Skin epidermis (tissue), 12 donors: ENCODE measurements around the gene ZNF195.
"Not testable (repeated sequence)": the region's sequence is repeated elsewhere in the genome, so short reads cannot be mapped to it uniquely, and the experiment has no call there.

Experiments used
- H3K27ac ChIP-seq, 21 experiments: fragments of 200-600 bp; sonication (generic) in 11 of 21; one replicate each; pipeline ENCODE4 v1.5.0; 2020; ENCODE audit warnings: mild to moderate bottlenecking in 3 of 21, inconsistent platforms in 2 of 21, moderate library complexity in 2 of 21
- H3K4me3 ChIP-seq, 7 experiments: fragments of 200-600 bp; sonication (generic) in 2 of 7; one replicate each; pipeline ENCODE4 v1.5.0; 2020; ENCODE audit warnings: inconsistent platforms in 2 of 7, mild to moderate bottlenecking in 2 of 7, moderate library complexity in 1 of 7

ZNF195 gene

DNA sequence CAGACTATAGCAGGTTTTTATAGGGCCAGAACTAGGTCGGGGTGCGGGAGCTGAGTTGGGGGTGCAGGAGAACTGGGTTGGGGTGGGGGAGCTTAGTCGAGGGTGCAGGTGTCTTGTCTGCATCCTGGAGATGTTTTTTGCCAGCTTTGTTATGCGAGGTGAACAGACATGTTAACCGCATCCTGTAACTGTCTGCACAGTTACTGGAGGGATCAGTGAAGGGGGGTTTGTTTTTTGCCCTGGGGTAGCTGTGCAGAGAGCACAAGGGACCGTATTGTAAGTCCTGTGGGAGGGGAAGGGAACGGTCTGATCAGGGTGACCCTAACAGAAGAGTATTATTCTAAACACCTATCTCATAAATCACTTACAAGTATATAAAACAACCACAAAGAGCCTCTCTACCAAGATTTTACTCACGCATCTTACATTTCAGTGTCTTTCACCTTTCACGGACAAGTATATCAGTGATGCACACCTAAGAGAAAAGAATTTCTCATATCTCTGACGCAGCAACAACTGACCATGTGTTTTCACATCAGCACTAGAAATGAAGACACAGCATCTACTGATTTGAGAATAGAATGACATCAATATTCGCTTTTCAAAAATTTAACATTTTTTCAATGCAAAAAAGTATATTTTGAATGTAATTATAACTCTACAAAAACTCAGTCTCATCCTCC is 20.8 kb downstream of the ZNF195 start:
- Histone ChIP-seq H3K4me3 (no peak overlapping the region), H3K27ac (no peak overlapping the region)

DNA sequence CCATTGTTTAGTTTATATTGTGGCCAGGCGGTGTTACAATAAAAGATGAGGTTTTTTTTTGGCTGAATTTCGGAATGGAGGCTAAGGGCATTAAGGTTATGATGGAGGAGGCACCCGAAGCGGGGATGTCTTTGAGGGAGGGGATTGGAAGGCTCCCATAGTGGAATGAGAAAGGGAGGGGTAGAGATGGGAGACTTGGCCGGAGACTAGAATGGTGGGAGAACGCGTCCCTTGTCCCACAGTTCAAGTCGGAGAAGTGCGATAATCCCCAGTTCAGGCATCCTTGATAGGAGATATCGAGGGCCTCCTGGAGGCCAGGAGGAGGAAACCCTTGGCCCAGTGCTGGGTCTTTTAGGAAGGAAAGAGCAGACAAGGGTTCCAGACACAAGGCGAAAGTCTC is 21.6 kb downstream of the ZNF195 start:
- H3K27ac ChIP-seq = no peak overlapping the region
- no peak overlapping the region for H3K4me3 ChIP-seq

DNA sequence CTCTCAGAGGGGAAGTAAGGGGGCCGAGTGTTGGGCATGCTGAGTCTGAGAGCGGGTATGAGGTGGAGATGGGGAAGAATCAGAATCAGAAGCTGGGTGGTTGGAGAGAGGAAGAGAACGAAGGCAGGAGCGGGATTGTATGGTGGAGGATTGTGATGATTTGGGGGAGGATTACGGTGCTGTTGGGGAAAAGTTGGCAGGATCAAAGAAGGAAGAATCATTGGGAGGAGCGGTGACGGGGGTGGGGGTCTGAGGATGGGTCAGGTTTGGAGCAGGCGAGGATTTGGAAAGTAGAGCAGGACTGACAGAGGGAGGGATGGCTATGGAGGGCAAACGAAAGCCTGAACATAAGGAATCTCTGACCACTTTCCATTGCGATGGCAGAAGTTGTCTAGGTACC is 22.1 kb downstream of the ZNF195 start:
- H3K27ac ChIP-seq = no peak overlapping the region
- H3K4me3 ChIP-seq = no peak overlapping the region

DNA sequence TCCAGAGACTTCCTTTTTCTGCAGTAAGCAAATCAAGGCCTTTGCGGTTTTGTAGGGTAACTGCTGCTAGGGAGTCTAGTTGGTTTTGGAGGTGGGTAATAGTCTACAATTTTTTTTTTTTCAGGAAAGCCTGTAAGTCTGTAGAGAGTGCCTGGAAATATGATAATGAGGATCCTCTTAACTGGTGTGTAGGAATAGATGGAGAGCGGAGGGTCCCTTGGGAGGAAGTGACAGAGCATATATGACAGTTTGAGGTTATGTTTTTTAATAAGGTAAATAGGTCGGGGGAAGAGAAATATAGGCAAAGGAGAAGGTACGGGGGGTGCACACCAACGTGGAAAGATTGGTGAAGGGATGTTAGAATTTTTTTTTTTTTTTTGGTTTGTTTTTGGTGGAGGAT is 25.9 kb downstream of the ZNF195 start:
- Histone ChIP-seq H3K4me3 (no peak overlapping the region), H3K27ac (no peak overlapping the region)

DNA sequence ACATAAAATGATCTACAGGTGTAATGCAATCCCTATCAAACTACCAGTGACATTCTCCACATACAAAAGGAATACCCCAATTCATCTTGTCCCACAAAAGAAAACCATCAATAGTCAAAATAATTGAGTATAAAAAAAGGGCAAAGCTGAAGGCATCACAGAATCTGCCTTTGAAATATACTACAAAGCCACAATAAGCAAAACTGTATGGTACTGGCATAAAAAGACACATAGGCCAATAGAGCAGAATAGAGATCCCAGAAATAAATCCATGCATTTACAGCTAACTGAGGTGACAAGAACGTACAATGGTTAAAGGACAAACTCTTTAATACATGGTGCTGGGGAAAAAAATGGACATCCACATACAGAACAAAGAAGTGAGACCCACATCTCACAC is 31.8 kb downstream of the ZNF195 start:
- Histone ChIP-seq H3K27ac (no peak overlapping the region), H3K4me3 (no peak overlapping the region)

- Histone ChIP-seq H3K27ac (no peak overlapping the region), H3K4me3 (no peak overlapping the region)
These were observed 32.4 kb downstream of the ZNF195 start for GRCh38 chr11:3346587-3346986.

- Histone ChIP-seq H3K27ac (no peak overlapping the region), H3K4me3 (no peak overlapping the region)
These were observed 33.2 kb downstream of the ZNF195 start for GRCh38 chr11:3345736-3346135.

DNA sequence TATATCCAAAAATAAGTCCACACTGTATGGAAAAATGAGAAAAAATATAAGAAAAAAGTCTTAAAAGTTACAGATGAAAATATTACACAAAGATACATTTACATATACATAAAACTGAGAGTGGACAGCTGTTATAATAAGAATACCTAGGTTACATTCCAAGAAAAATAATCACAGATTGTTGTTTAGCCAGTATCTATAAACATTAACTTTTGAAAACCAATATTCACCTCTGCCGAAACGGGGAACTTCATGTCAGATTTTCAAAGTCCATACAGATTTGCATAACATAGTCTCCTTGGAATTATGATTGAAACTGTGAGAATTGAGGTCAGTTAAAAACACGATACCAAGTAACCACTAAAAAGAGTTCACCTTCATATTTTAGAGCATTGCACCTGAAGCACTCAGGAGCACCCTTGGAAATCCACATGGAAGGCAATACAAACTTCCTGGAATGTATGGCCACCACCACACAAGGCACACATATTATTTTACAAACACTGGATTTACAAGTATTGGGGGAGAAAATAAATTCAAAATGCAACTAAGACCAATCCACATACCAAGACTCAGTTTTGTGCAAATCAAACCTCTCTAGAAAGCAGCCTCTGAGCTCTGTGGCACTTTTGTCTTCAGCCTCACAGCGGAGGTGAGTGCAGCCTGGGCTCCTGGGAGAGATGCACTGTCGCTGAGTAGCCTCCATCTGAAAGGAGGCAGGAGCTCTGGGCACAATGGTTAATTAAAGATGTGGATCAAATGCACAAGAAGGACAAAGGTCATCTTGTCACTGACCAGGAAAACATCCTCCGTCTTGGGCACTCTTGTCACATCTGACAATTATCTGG is 34.4 kb downstream of the ZNF195 start:
- Histone ChIP-seq H3K4me3 (no peak overlapping the region), H3K27ac (no peak overlapping the region)

DNA sequence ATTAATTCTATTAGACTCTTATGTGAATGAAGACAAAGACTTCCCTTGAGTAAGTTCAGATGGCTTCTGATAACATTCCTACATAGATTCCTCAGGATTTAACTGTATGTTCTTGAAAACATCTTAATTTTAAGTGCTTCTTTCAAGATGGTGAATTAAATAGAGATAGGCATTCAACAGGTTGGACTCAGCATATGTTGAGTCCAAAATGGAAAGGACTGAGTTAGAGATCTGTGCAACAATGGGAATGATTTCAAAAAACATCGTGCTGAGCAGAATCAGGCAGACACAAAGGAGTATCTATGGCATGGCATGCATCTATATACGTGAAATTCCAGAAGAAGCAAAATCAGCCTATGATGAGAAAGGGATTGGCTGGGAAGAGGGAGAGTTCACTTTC is 36.2 kb downstream of the ZNF195 start:
- H3K27ac ChIP-seq = no peak overlapping the region
- no peak overlapping the region for H3K4me3 ChIP-seq

DNA sequence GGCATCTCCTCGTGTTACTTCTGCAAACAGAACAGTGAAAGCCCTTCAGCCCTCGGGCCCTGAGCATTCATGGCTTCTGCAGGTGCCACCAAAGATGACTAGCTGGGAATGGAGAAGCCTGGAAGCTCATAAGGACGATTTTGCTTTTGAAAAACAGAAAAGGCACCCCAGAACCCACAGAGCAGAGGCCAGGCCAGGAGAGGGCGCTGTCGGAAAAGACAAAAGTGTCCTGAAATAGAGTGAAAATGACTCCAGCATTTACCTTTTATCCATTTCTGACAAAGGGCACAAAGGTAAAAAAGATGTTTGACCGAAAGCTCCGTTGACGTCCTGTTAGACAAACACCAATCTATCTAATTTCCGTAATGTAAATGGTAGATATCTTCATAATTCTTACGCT is 37.6 kb downstream of the ZNF195 start:
- H3K27ac ChIP-seq = no peak overlapping the region

GRCh38 chr11:3340025-3340424 is 38.9 kb downstream of the ZNF195 start:
- no peak overlapping the region for H3K4me3 ChIP-seq
- H3K27ac ChIP-seq = no peak overlapping the region

More for the DNA sequence above, 37.6 kb downstream of the ZNF195 start:
- H3K4me3 ChIP-seq = no peak overlapping the region

- no peak overlapping the region for H3K27ac ChIP-seq
These were observed 39.7 kb downstream of the ZNF195 start for GRCh38 chr11:3339340-3339624.

DNA sequence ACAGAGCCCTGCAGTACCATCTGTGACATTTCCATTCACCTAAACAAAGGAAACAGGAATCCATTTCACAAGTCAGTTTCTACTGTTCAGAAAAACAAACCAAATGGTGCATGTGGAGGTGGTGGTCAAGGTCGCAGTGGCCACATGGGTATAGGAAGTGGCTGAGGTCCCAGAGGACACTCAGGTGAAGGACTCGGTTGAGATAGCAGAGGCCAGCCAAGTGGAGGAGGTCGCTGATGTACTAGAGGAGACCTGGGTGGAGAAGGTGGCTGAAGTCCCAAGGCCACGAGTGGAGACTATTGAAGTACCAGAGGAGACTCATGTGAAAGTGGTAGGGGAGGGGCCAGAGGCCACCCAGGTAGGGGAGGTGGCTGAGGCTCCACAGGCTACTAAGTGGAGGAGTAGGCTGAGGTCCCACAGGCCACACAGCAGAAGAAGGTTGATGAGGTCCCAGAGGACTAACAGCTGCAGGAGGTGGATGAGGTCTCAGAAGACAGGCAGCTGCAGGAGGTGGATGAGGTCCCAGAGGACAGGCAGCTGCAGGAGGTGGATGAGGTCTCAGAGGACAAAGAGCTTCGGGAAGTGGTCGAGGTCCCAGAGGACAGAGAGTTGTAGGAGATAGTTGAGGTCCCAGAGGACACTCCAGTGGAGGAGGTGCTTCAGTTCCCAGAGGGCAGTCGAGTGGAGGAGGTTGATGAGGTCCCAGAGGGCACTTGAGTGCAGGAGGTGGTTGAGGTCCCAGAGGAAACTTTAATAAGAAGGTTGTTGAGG is 40.2 kb downstream of the ZNF195 start:
- H3K4me3 ChIP-seq = no peak overlapping the region

More at GRCh38 chr11:3339340-3339624, 39.7 kb downstream of the ZNF195 start:
- H3K4me3 ChIP-seq = no peak overlapping the region

GRCh38 chr11:3336420-3336819 is 42.5 kb downstream of the ZNF195 start:
- not testable (repeated sequence) for H3K27ac ChIP-seq, H3K4me3 ChIP-seq

More for the DNA sequence above, 40.2 kb downstream of the ZNF195 start:
- no peak overlapping the region for H3K27ac ChIP-seq

GRCh38 chr11:3333157-3333556 is 45.8 kb downstream of the ZNF195 start:
- not testable (repeated sequence) for H3K4me3 ChIP-seq

DNA sequence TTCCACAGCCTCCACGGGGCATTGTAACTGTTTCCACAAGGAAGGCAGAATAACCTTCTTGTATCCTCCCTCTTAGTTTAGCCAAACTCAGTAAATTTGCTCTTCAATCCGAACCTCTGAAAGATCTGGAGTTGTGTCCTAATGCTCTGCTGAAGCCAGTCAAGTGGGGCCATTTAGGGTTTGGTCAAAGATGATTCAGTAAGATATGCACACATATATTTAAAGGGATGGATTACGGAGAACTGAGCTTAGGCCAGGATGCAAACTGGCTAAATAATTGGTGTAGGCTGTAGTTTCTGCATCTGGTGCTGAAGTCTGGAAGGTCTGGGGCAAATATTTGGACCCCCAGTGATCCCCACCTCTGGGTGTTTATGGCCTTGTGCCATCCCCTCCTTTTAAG is 47.9 kb downstream of the ZNF195 start:
- H3K4me3 ChIP-seq, H3K27ac ChIP-seq: not testable (repeated sequence)

More at GRCh38 chr11:3333157-3333556, 45.8 kb downstream of the ZNF195 start:
- not testable (repeated sequence) for H3K27ac ChIP-seq

- not testable (repeated sequence) for H3K4me3 ChIP-seq
These were observed 48.9 kb downstream of the ZNF195 start for GRCh38 chr11:3330064-3330463.

GRCh38 chr11:3328503-3328902 is 50.4 kb downstream of the ZNF195 start:
- not testable (repeated sequence) for H3K4me3 ChIP-seq, H3K27ac ChIP-seq

More at GRCh38 chr11:3330064-3330463, 48.9 kb downstream of the ZNF195 start:
- not testable (repeated sequence) for H3K27ac ChIP-seq

DNA sequence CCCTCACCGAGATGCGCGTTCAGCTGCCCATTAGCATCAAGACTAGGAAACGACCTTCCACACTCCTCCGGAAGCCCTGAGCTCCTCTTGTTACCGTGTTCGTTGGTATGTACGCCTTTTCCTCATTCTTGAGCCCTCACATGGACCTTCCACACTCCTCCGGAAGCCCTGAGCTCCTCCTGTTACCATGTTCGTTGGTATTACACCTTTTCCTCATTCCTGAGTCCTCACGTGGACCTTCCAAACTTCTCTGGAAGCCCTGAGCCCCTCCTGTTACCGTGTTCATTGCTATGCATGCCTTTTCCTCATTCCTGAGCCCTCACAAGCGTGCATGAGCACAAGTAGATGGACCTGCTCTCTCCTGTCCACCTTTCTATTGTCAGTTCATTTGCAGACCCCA is 52.5 kb downstream of the ZNF195 start:
- H3K27ac ChIP-seq, H3K4me3 ChIP-seq: not testable (repeated sequence)

DNA sequence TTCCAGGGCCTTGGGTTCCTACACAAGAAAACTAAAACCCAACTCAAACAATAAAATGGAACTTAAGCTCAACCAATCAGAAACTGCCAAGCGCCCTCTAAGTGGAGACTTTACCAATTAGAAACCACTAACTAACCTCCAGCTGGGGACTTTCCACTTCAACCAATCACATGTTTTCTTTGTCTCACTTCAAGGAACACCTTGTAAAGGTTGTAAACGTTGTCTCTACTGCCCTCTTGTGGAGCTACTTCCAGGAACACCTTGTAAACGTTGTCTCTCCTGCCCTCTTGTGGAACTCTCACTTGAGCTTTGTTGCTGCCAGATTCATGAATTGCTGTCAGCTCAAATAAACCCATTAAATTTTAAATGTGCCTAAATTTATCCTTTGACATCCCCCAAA is 54.2 kb downstream of the ZNF195 start:
- H3K27ac ChIP-seq, H3K4me3 ChIP-seq: not testable (repeated sequence)
